ENCODE results near the gene NMNAT3.

NMNAT3 gene

GRCh38 chr3:139654637-139655365 lies 23.0 kb downstream of the NMNAT3 start:
- ATAC-seq: no peak
- TF ChIP-seq POU6F1 (CRISPR knock-in tag; IDR thresholded peaks at IDR 0.05; ENCODE audit: borderline replicate concordance, low read depth) (no peak), ZNF70 (CRISPR knock-in tag; IDR thresholded peaks at IDR 0.05) (no peak), CSRNP3 (CRISPR knock-in tag; IDR thresholded peaks at IDR 0.05) (no peak), CSDC2 (CRISPR knock-in tag; IDR thresholded peaks at IDR 0.05) (no peak), ARNTL (CRISPR knock-in tag; IDR thresholded peaks at IDR 0.05; ENCODE audit: borderline replicate concordance, low read depth) (no peak), ZC3H10 (CRISPR knock-in tag; IDR thresholded peaks at IDR 0.05) (no peak), ZFP3 (CRISPR knock-in tag; IDR thresholded peaks at IDR 0.05) (no peak), ZNF8 (CRISPR knock-in tag; IDR thresholded peaks at IDR 0.05) (no peak), ISL1 (CRISPR knock-in tag; IDR thresholded peaks at IDR 0.05) (no peak), ZNF565 (CRISPR knock-in tag; conservative IDR thresholded peaks at IDR 0.05; ENCODE audit: low read depth) (no peak), PATZ1 (CRISPR knock-in tag; IDR thresholded peaks at IDR 0.05; ENCODE audit: borderline replicate concordance) (no peak), TSHZ2 (CRISPR knock-in tag; IDR thresholded peaks at IDR 0.05) (no peak), CREB5 (CRISPR knock-in tag; IDR thresholded peaks at IDR 0.05; ENCODE audit: low read depth) (no peak), TOX (CRISPR knock-in tag; IDR thresholded peaks at IDR 0.05; ENCODE audit: borderline replicate concordance) (no peak), TCF4 (CRISPR knock-in tag; IDR thresholded peaks at IDR 0.05; ENCODE audit: borderline replicate concordance) (no peak), OSR1 (CRISPR knock-in tag; IDR thresholded peaks at IDR 0.05) (no peak)

- TF ChIP-seq GLIS3 (CRISPR knock-in tag; IDR thresholded peaks at IDR 0.05) (no peak), ZNF70 (CRISPR knock-in tag; IDR thresholded peaks at IDR 0.05) (no peak), ZFP3 (CRISPR knock-in tag; IDR thresholded peaks at IDR 0.05) (no peak), CSDC2 (CRISPR knock-in tag; IDR thresholded peaks at IDR 0.05) (no peak), ZNF8 (CRISPR knock-in tag; IDR thresholded peaks at IDR 0.05) (no peak), SNAI2 (CRISPR knock-in tag; IDR thresholded peaks at IDR 0.05) (no peak), PPARA (CRISPR knock-in tag; IDR thresholded peaks at IDR 0.05; ENCODE audit: borderline replicate concordance) (no peak), ISL1 (CRISPR knock-in tag; IDR thresholded peaks at IDR 0.05) (no peak)
- no peak for ATAC-seq
Observed at GRCh38 chr3:139653582-139653981, 24.2 kb downstream of the NMNAT3 start.

GRCh38 chr3:139652561-139652960 lies 25.2 kb downstream of the NMNAT3 start:
- ATAC-seq: no peak
- no peak for TF ChIP-seq ISL1 (CRISPR knock-in tag; IDR thresholded peaks at IDR 0.05)
- TF ChIP-seq PATZ1 (CRISPR knock-in tag; IDR thresholded peaks at IDR 0.05; ENCODE audit: borderline replicate concordance): no peak
- TF ChIP-seq ZNF70 (CRISPR knock-in tag; IDR thresholded peaks at IDR 0.05): no peak
- TF ChIP-seq POU6F1 (CRISPR knock-in tag; IDR thresholded peaks at IDR 0.05; ENCODE audit: borderline replicate concordance, low read depth): no peak
- no peak for TF ChIP-seq ZNF565 (CRISPR knock-in tag; conservative IDR thresholded peaks at IDR 0.05; ENCODE audit: low read depth)
- TF ChIP-seq CSRNP3 (CRISPR knock-in tag; IDR thresholded peaks at IDR 0.05): no peak
- TF ChIP-seq GLIS3 (CRISPR knock-in tag; IDR thresholded peaks at IDR 0.05): no peak
- TF ChIP-seq SNAI2 (CRISPR knock-in tag; IDR thresholded peaks at IDR 0.05): no peak
- TF ChIP-seq BACH2 (CRISPR knock-in tag; IDR thresholded peaks at IDR 0.05; ENCODE audit: borderline replicate concordance): no peak
- TF ChIP-seq PPARA (CRISPR knock-in tag; IDR thresholded peaks at IDR 0.05; ENCODE audit: borderline replicate concordance): no peak
- no peak for TF ChIP-seq ZFP3 (CRISPR knock-in tag; IDR thresholded peaks at IDR 0.05)
- no peak for TF ChIP-seq ARNTL (CRISPR knock-in tag; IDR thresholded peaks at IDR 0.05; ENCODE audit: borderline replicate concordance, low read depth)
- TF ChIP-seq OSR1 (CRISPR knock-in tag; IDR thresholded peaks at IDR 0.05): no peak
- TF ChIP-seq RARB (CRISPR knock-in tag; IDR thresholded peaks at IDR 0.05): no peak

Data from SK-N-SH treated with all-trans-retinoic acid at 6 μM for 48 hours (cell line).